Measurements from ENCODE around the gene PACSIN2. TPM values are rescaled to one million over a fixed set of nuclear protein-coding genes. Genes with fewer than 3 reads are reported as not detected.

Gene PACSIN2
- total and polyA plus RNA-seq, 5 donors from 2014 or later: 27.5 to 60.8 (median 34.9) TPM

GRCh38 chr22:42934338-42934737 is 80.6 kb downstream of the PACSIN2 start:
- H3K9me3 Mint-ChIP-seq: no peaks in the 10 kb centered on the region
- Histone ChIP-seq H3K27me3 (ENCODE audit: control insufficient read depth, insufficient read depth, low read length) (no peaks in the 10 kb centered on the region), H3K4me1 (ENCODE audit: control insufficient read depth, insufficient read depth, low read length, poor library complexity, severe bottlenecking) (peaks cover 34% of the 10 kb centered on the region), H3K27ac (ENCODE audit: insufficient read depth, low read length, poor library complexity, severe bottlenecking) (no peak overlapping the region), H3K4me3 (ENCODE audit: low read depth, low read length) (peak overlapping the region; percentile 10), H3K36me3 (ENCODE audit: control insufficient read depth, insufficient read depth, low read length) (no peaks in the 10 kb centered on the region), H3K9me3 (ENCODE audit: control insufficient read depth in 2 of 2, low read length in 2 of 2) (no peaks in the 10 kb centered on the region)
- peaks cover 12% of the 10 kb centered on the region for H3K36me3 Mint-ChIP-seq
- peaks cover 29 to 89% (median 56%) of the 10 kb centered on the region in 4 donors for H3K4me1 Mint-ChIP-seq
- DNase-seq: no peak
- H3K27ac Mint-ChIP-seq: peak overlapping the region in 2 of 3 donors; percentile 33 to 74
- no peaks in the 10 kb centered on the region for H3K27me3 Mint-ChIP-seq
- ATAC-seq (ENCODE audit: low read depth in 2 of 2): no peak
- H3K4me3 Mint-ChIP-seq: peak overlapping the region in 2 of 4 donors; percentile 17 to 22

GRCh38 chr22:42933485-42934091 is 81.4 kb downstream of the PACSIN2 start:
- DNase-seq (peak in 1 of 3 donors; percentile 29), ATAC-seq (ENCODE audit: low read depth in 2 of 2) (peak; percentile 29 to 39)
- no peaks in the 10 kb centered on the region for H3K27me3 Mint-ChIP-seq
- peaks cover 12% of the 10 kb centered on the region for H3K36me3 Mint-ChIP-seq
- H3K27ac Mint-ChIP-seq: peak overlapping the region; percentile 12 to 61 (median 53)
- peaks cover 26 to 86% (median 56%) of the 10 kb centered on the region in 4 donors for H3K4me1 Mint-ChIP-seq
- no peak overlapping the region for H3K27ac ChIP-seq (ENCODE audit: insufficient read depth, low read length, poor library complexity, severe bottlenecking)
- peak overlapping the region in 2 of 4 donors; percentile 40 to 66 for H3K4me3 Mint-ChIP-seq
- peak overlapping the region; percentile 10 for H3K4me3 ChIP-seq (ENCODE audit: low read depth, low read length)
- peaks cover 34% of the 10 kb centered on the region for H3K4me1 ChIP-seq (ENCODE audit: control insufficient read depth, insufficient read depth, low read length, poor library complexity, severe bottlenecking)
- H3K9me3 Mint-ChIP-seq: no peaks in the 10 kb centered on the region
- H3K36me3 ChIP-seq (ENCODE audit: control insufficient read depth, insufficient read depth, low read length): no peaks in the 10 kb centered on the region
- H3K9me3 ChIP-seq (ENCODE audit: control insufficient read depth in 2 of 2, low read length in 2 of 2): no peaks in the 10 kb centered on the region
- H3K27me3 ChIP-seq (ENCODE audit: control insufficient read depth, insufficient read depth, low read length): no peaks in the 10 kb centered on the region

- H3K27ac ChIP-seq (ENCODE audit: insufficient read depth, low read length, poor library complexity, severe bottlenecking): no peak overlapping the region
- peaks cover 20 to 82% (median 54%) of the 10 kb centered on the region in 4 donors for H3K4me1 Mint-ChIP-seq
- no peak for DNase-seq
- H3K27me3 Mint-ChIP-seq: no peaks in the 10 kb centered on the region
- no peaks in the 10 kb centered on the region for H3K36me3 ChIP-seq (ENCODE audit: control insufficient read depth, insufficient read depth, low read length)
- H3K4me3 ChIP-seq (ENCODE audit: low read depth, low read length): no peak overlapping the region
- ATAC-seq (ENCODE audit: low read depth in 2 of 2): no peak
- H3K4me1 ChIP-seq (ENCODE audit: control insufficient read depth, insufficient read depth, low read length, poor library complexity, severe bottlenecking): peaks cover 34% of the 10 kb centered on the region
- no peaks in the 10 kb centered on the region for H3K9me3 Mint-ChIP-seq
- H3K27ac Mint-ChIP-seq: peak overlapping the region in 1 of 3 donors; percentile 61
- no peaks in the 10 kb centered on the region for H3K9me3 ChIP-seq (ENCODE audit: control insufficient read depth in 2 of 2, low read length in 2 of 2)
- peak overlapping the region in 1 of 4 donors; percentile 40 for H3K4me3 Mint-ChIP-seq
- H3K36me3 Mint-ChIP-seq: peaks cover 10% of the 10 kb centered on the region
- H3K27me3 ChIP-seq (ENCODE audit: control insufficient read depth, insufficient read depth, low read length): no peaks in the 10 kb centered on the region
Observed at GRCh38 chr22:42932857-42933484, 82.0 kb downstream of the PACSIN2 start.

- no peak overlapping the region for H3K4me3 ChIP-seq (ENCODE audit: low read depth, low read length)
Observed at GRCh38 chr22:42932197-42932519, 82.8 kb downstream of the PACSIN2 start.

GRCh38 chr22:42931421-42932196 is 83.3 kb downstream of the PACSIN2 start:
- Histone ChIP-seq H3K27ac (ENCODE audit: insufficient read depth, low read length, poor library complexity, severe bottlenecking) (no peak overlapping the region), H3K27me3 (ENCODE audit: control insufficient read depth, insufficient read depth, low read length) (no peaks in the 10 kb centered on the region), H3K4me1 (ENCODE audit: control insufficient read depth, insufficient read depth, low read length, poor library complexity, severe bottlenecking) (peaks cover 23% of the 10 kb centered on the region), H3K36me3 (ENCODE audit: control insufficient read depth, insufficient read depth, low read length) (no peaks in the 10 kb centered on the region), H3K4me3 (ENCODE audit: low read depth, low read length) (no peak overlapping the region), H3K9me3 (ENCODE audit: control insufficient read depth in 2 of 2, low read length in 2 of 2) (no peaks in the 10 kb centered on the region)
- H3K27me3 Mint-ChIP-seq: no peaks in the 10 kb centered on the region
- no peaks in the 10 kb centered on the region for H3K9me3 Mint-ChIP-seq
- peak overlapping the region; percentile 49 to 79 (median 61) for H3K27ac Mint-ChIP-seq
- peak overlapping the region in 1 of 4 donors; percentile 2 for H3K4me3 Mint-ChIP-seq
- peaks cover 17 to 78% (median 49%) of the 10 kb centered on the region in 4 donors for H3K4me1 Mint-ChIP-seq
- H3K36me3 Mint-ChIP-seq: peaks cover 10% of the 10 kb centered on the region
- ATAC-seq (ENCODE audit: low read depth in 2 of 2): peak; percentile 21 to 22
- DNase-seq: no peak

More at GRCh38 chr22:42932197-42932519, 82.8 kb downstream of the PACSIN2 start:
- Histone ChIP-seq H3K4me1 (ENCODE audit: control insufficient read depth, insufficient read depth, low read length, poor library complexity, severe bottlenecking) (peaks cover 27% of the 10 kb centered on the region), H3K9me3 (ENCODE audit: control insufficient read depth in 2 of 2, low read length in 2 of 2) (no peaks in the 10 kb centered on the region), H3K27me3 (ENCODE audit: control insufficient read depth, insufficient read depth, low read length) (no peaks in the 10 kb centered on the region), H3K36me3 (ENCODE audit: control insufficient read depth, insufficient read depth, low read length) (no peaks in the 10 kb centered on the region), H3K27ac (ENCODE audit: insufficient read depth, low read length, poor library complexity, severe bottlenecking) (no peak overlapping the region)
- Mint-ChIP-seq H3K4me3 (no peak overlapping the region), H3K36me3 (peaks cover 7% of the 10 kb centered on the region), H3K27me3 (no peaks in the 10 kb centered on the region), H3K9me3 (no peaks in the 10 kb centered on the region), H3K27ac (peak overlapping the region; percentile 29 to 61 (median 49)), H3K4me1 (peaks cover 17 to 79% (median 48%) of the 10 kb centered on the region in 4 donors)
- ATAC-seq (ENCODE audit: low read depth in 2 of 2) (no peak), DNase-seq (no peak)

- Histone ChIP-seq H3K4me3 (ENCODE audit: low read depth, low read length) (no peak overlapping the region), H3K9me3 (ENCODE audit: control insufficient read depth in 2 of 2, low read length in 2 of 2) (no peaks in the 10 kb centered on the region), H3K36me3 (ENCODE audit: control insufficient read depth, insufficient read depth, low read length) (no peaks in the 10 kb centered on the region), H3K27me3 (ENCODE audit: control insufficient read depth, insufficient read depth, low read length) (no peaks in the 10 kb centered on the region), H3K4me1 (ENCODE audit: control insufficient read depth, insufficient read depth, low read length, poor library complexity, severe bottlenecking) (peaks cover 23% of the 10 kb centered on the region), H3K27ac (ENCODE audit: insufficient read depth, low read length, poor library complexity, severe bottlenecking) (no peak overlapping the region)
- H3K27ac Mint-ChIP-seq: peak overlapping the region in 1 of 3 donors; percentile 61
- H3K36me3 Mint-ChIP-seq: peaks cover 14% of the 10 kb centered on the region
- ATAC-seq (ENCODE audit: low read depth in 2 of 2): no peak
- no peaks in the 10 kb centered on the region for H3K27me3 Mint-ChIP-seq
- no peak overlapping the region for H3K4me3 Mint-ChIP-seq
- peaks cover 17 to 80% (median 54%) of the 10 kb centered on the region in 4 donors for H3K4me1 Mint-ChIP-seq
- DNase-seq: no peak
- no peaks in the 10 kb centered on the region for H3K9me3 Mint-ChIP-seq
Observed at GRCh38 chr22:42930810-42931420, 84.0 kb downstream of the PACSIN2 start.

- ATAC-seq (ENCODE audit: low read depth in 2 of 2): no peak
- no peak overlapping the region for H3K4me3 Mint-ChIP-seq
- H3K9me3 Mint-ChIP-seq: no peaks in the 10 kb centered on the region
- Histone ChIP-seq H3K4me1 (ENCODE audit: control insufficient read depth, insufficient read depth, low read length, poor library complexity, severe bottlenecking) (peaks cover 23% of the 10 kb centered on the region), H3K36me3 (ENCODE audit: control insufficient read depth, insufficient read depth, low read length) (no peaks in the 10 kb centered on the region), H3K4me3 (ENCODE audit: low read depth, low read length) (no peak overlapping the region), H3K27ac (ENCODE audit: insufficient read depth, low read length, poor library complexity, severe bottlenecking) (no peak overlapping the region), H3K9me3 (ENCODE audit: control insufficient read depth in 2 of 2, low read length in 2 of 2) (no peaks in the 10 kb centered on the region), H3K27me3 (ENCODE audit: control insufficient read depth, insufficient read depth, low read length) (no peaks in the 10 kb centered on the region)
- peaks cover 14% of the 10 kb centered on the region for H3K36me3 Mint-ChIP-seq
- no peaks in the 10 kb centered on the region for H3K27me3 Mint-ChIP-seq
- H3K4me1 Mint-ChIP-seq: peaks cover 17 to 80% (median 55%) of the 10 kb centered on the region in 4 donors
- no peak for DNase-seq
- H3K27ac Mint-ChIP-seq: peak overlapping the region in 1 of 3 donors; percentile 58
Observed at GRCh38 chr22:42929838-42930155, 85.2 kb downstream of the PACSIN2 start.
